Measurements from ENCODE around the gene LRRC71.

DNA sequence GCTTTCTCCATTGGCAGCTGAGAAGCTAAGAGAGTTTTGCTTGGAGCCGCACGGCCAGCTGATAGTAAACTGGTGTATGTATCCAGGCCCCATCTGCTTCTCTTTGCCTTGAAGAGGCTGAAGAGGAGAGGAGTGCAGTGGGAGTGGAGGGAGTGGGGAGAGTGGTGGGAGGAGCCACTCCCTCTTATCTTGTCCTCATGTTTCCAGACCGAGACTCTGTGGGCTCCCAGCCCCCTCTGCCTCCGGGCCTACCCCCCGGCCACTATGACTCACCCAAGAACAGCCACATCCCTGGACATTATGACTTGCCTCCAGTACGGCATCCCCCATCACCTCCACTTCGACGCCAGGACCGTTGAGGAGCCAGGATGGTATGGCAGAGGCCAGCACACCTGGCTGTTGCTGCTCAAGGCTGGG, 6.0 kb upstream of the LRRC71 start:
- TF ChIP-seq, protein P1, sequence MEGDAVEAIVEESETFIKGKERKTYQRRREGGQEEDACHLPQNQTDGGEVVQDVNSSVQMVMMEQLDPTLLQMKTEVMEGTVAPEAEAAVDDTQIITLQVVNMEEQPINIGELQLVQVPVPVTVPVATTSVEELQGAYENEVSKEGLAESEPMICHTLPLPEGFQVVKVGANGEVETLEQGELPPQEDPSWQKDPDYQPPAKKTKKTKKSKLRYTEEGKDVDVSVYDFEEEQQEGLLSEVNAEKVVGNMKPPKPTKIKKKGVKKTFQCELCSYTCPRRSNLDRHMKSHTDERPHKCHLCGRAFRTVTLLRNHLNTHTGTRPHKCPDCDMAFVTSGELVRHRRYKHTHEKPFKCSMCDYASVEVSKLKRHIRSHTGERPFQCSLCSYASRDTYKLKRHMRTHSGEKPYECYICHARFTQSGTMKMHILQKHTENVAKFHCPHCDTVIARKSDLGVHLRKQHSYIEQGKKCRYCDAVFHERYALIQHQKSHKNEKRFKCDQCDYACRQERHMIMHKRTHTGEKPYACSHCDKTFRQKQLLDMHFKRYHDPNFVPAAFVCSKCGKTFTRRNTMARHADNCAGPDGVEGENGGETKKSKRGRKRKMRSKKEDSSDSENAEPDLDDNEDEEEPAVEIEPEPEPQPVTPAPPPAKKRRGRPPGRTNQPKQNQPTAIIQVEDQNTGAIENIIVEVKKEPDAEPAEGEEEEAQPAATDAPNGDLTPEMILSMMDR (IDR thresholded peaks at IDR 0.05): no peak
- TF ChIP-seq POLR2A (IDR thresholded peaks at IDR 0.05): no peak

Measured in testis (tissue), 2 donors.